ENCODE data around the gene WNT5B. TPM values are rescaled to one million over a fixed set of nuclear protein-coding genes. Genes with fewer than 3 reads are reported as not detected.

Gene WNT5B
- total RNA-seq, 1 donor, result 59.0 TPM

GRCh38 chr12:1640328-1641234 lies 11.6 kb downstream of the WNT5B start:
- no peak overlapping the region for H3K27ac ChIP-seq (ENCODE audit: low read depth, low read length)
- no peak overlapping the region for H3K4me2 ChIP-seq (ENCODE audit: insufficient read depth, low read length)
- H3K4me1 ChIP-seq (ENCODE audit: insufficient read depth, low read length), result peaks cover 11% of the 10 kb centered on the region
- peak; percentile 65 for DNase-seq (ENCODE audit: insufficient read length, low spot score, missing footprints)
- H2AFZ ChIP-seq (ENCODE audit: low read length), result no peak overlapping the region
- H3K36me3 ChIP-seq (ENCODE audit: insufficient read depth, low read length), result peaks cover 64% of the 10 kb centered on the region
- no peaks in the 10 kb centered on the region for H3K9me3 ChIP-seq (ENCODE audit: low read depth, low read length)
- no peak overlapping the region for H3K4me3 ChIP-seq (ENCODE audit: insufficient read depth, low read length)
- H3K27me3 ChIP-seq (ENCODE audit: insufficient read depth, low read length), result no peaks in the 10 kb centered on the region
- TF ChIP-seq CTCF (IDR thresholded peaks at IDR 0.05; ENCODE audit: extremely low read depth, low read depth, low read length), result no peak
- peaks cover 70% of the 10 kb centered on the region for H3K79me2 ChIP-seq (ENCODE audit: insufficient read depth, low read length)
- H4K20me1 ChIP-seq (ENCODE audit: insufficient read depth, low read length), result peaks cover 45% of the 10 kb centered on the region

GRCh38 chr12:1642513-1642912 lies 13.5 kb downstream of the WNT5B start:
- Histone ChIP-seq H3K36me3 (ENCODE audit: insufficient read depth, low read length) (peaks cover 71% of the 10 kb centered on the region), H3K27me3 (ENCODE audit: insufficient read depth, low read length) (no peaks in the 10 kb centered on the region), H3K27ac (ENCODE audit: low read depth, low read length) (no peak overlapping the region), H3K4me1 (ENCODE audit: insufficient read depth, low read length) (peaks cover 11% of the 10 kb centered on the region), H2AFZ (ENCODE audit: low read length) (no peak overlapping the region), H3K4me3 (ENCODE audit: insufficient read depth, low read length) (no peak overlapping the region), H4K20me1 (ENCODE audit: insufficient read depth, low read length) (peaks cover 38% of the 10 kb centered on the region), H3K79me2 (ENCODE audit: insufficient read depth, low read length) (peaks cover 75% of the 10 kb centered on the region), H3K9me3 (ENCODE audit: low read depth, low read length) (no peaks in the 10 kb centered on the region), H3K4me2 (ENCODE audit: insufficient read depth, low read length) (no peak overlapping the region)
- no peak for TF ChIP-seq CTCF (IDR thresholded peaks at IDR 0.05; ENCODE audit: extremely low read depth, low read depth, low read length)
- no peak for DNase-seq (ENCODE audit: insufficient read length, low spot score, missing footprints)

- no peak overlapping the region for H3K27ac ChIP-seq (ENCODE audit: low read depth, low read length)
- H4K20me1 ChIP-seq (ENCODE audit: insufficient read depth, low read length), result peaks cover 38% of the 10 kb centered on the region
- no peak for TF ChIP-seq CTCF (IDR thresholded peaks at IDR 0.05; ENCODE audit: extremely low read depth, low read depth, low read length)
- H3K36me3 ChIP-seq (ENCODE audit: insufficient read depth, low read length), result peaks cover 72% of the 10 kb centered on the region
- no peaks in the 10 kb centered on the region for H3K9me3 ChIP-seq (ENCODE audit: low read depth, low read length)
- H3K4me1 ChIP-seq (ENCODE audit: insufficient read depth, low read length), result peaks cover 11% of the 10 kb centered on the region
- no peak overlapping the region for H3K4me3 ChIP-seq (ENCODE audit: insufficient read depth, low read length)
- DNase-seq (ENCODE audit: insufficient read length, low spot score, missing footprints), result no peak
- H3K79me2 ChIP-seq (ENCODE audit: insufficient read depth, low read length), result peaks cover 79% of the 10 kb centered on the region
- H3K27me3 ChIP-seq (ENCODE audit: insufficient read depth, low read length), result no peaks in the 10 kb centered on the region
- no peak overlapping the region for H2AFZ ChIP-seq (ENCODE audit: low read length)
- no peak overlapping the region for H3K4me2 ChIP-seq (ENCODE audit: insufficient read depth, low read length)
These were observed 14.0 kb downstream of the WNT5B start for GRCh38 chr12:1643043-1643442.

GRCh38 chr12:1643905-1644533 lies 15.0 kb downstream of the WNT5B start:
- Histone ChIP-seq H4K20me1 (ENCODE audit: insufficient read depth, low read length) (peaks cover 34% of the 10 kb centered on the region), H2AFZ (ENCODE audit: low read length) (no peak overlapping the region), H3K27me3 (ENCODE audit: insufficient read depth, low read length) (no peaks in the 10 kb centered on the region), H3K36me3 (ENCODE audit: insufficient read depth, low read length) (peaks cover 76% of the 10 kb centered on the region), H3K4me3 (ENCODE audit: insufficient read depth, low read length) (no peak overlapping the region), H3K27ac (ENCODE audit: low read depth, low read length) (peak overlapping the region; percentile 32), H3K79me2 (ENCODE audit: insufficient read depth, low read length) (peaks cover 74% of the 10 kb centered on the region), H3K4me1 (ENCODE audit: insufficient read depth, low read length) (peaks cover 11% of the 10 kb centered on the region), H3K9me3 (ENCODE audit: low read depth, low read length) (no peaks in the 10 kb centered on the region), H3K4me2 (ENCODE audit: insufficient read depth, low read length) (no peak overlapping the region)
- DNase-seq (ENCODE audit: insufficient read length, low spot score, missing footprints), result no peak
- no peak for TF ChIP-seq CTCF (IDR thresholded peaks at IDR 0.05; ENCODE audit: extremely low read depth, low read depth, low read length)
